ENCODE measurements around the gene ZBTB21.
A peak's percentile ranks its signal among the peaks of the same experiment; 100 is the strongest.

ZBTB21 gene

GRCh38 chr21:42009831-42010506 is at the start of gene ZBTB21:
ZBTB21 (minus strand) TSS chr21:42010360; CDS start chr21:41994095, 16,265 bp downstream.
- peak within 1 kb of the TSS; percentile 77 for H3K4me3 ChIP-seq (ENCODE audit: low read length)
- H3K27ac ChIP-seq (ENCODE audit: low read depth, low read length): peak within 1 kb of the TSS; percentile 98
- no peaks in the 10 kb centered on the region for H3K36me3 ChIP-seq (ENCODE audit: control insufficient read depth, insufficient read depth, low read length)
- no peaks in the 10 kb centered on the region for H3K27me3 ChIP-seq (ENCODE audit: control insufficient read depth, insufficient read depth, low read length)
- peak within 1 kb of the TSS; percentile 73 for H3K9ac ChIP-seq (ENCODE audit: low read length)
- no peaks in the 10 kb centered on the region for H3K4me1 ChIP-seq (ENCODE audit: control insufficient read depth, insufficient read depth, low read length)

GRCh38 chr21:42059721-42060120 is 49.6 kb upstream of the ZBTB21 start:
- Histone ChIP-seq H3K27ac (ENCODE audit: low read depth, low read length) (no peak overlapping the region), H3K4me1 (ENCODE audit: control insufficient read depth, insufficient read depth, low read length) (no peaks in the 10 kb centered on the region), H3K9ac (ENCODE audit: low read length) (no peak overlapping the region), H3K36me3 (ENCODE audit: control insufficient read depth, insufficient read depth, low read length) (no peaks in the 10 kb centered on the region), H3K4me3 (ENCODE audit: low read length) (no peak overlapping the region), H3K27me3 (ENCODE audit: control insufficient read depth, insufficient read depth, low read length) (no peaks in the 10 kb centered on the region)

- no peaks in the 10 kb centered on the region for H3K4me1 ChIP-seq (ENCODE audit: control insufficient read depth, insufficient read depth, low read length)
Observed at GRCh38 chr21:42059141-42059540, 49.0 kb upstream of the ZBTB21 start.

DNA sequence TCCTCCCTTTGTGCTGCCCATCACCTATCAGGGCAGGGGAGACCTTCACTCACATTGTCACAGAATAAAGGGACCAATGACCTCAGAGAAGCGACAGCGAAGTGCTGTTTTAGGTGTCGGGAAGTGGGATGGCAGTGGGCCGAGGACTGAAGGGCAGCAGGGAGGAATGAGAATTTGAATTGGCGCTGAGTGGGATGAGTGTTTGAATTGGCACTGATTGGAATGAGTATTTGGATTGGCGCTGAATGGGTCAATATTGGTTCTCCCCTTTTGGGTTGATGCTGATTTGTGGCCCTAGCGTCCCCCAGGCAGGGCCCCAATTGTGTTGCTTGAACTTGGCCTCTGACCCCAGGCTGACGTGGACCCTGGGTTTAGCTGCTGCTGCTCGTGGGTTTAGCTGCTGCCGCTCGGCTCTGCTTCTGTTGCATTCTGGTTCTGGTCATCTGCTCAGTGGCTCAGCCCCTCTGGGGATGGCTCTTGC is 48.5 kb upstream of the ZBTB21 start:
- Histone ChIP-seq H3K36me3 (ENCODE audit: control insufficient read depth, insufficient read depth, low read length) (no peaks in the 10 kb centered on the region), H3K27me3 (ENCODE audit: control insufficient read depth, insufficient read depth, low read length) (no peaks in the 10 kb centered on the region), H3K27ac (ENCODE audit: low read depth, low read length) (no peak overlapping the region), H3K4me1 (ENCODE audit: control insufficient read depth, insufficient read depth, low read length) (no peaks in the 10 kb centered on the region), H3K9ac (ENCODE audit: low read length) (no peak overlapping the region), H3K4me3 (ENCODE audit: low read length) (no peak overlapping the region)

More at GRCh38 chr21:42059141-42059540, 49.0 kb upstream of the ZBTB21 start:
- H3K9ac ChIP-seq (ENCODE audit: low read length): no peak overlapping the region
- no peak overlapping the region for H3K27ac ChIP-seq (ENCODE audit: low read depth, low read length)
- no peaks in the 10 kb centered on the region for H3K27me3 ChIP-seq (ENCODE audit: control insufficient read depth, insufficient read depth, low read length)
- H3K4me3 ChIP-seq (ENCODE audit: low read length): no peak overlapping the region
- no peaks in the 10 kb centered on the region for H3K36me3 ChIP-seq (ENCODE audit: control insufficient read depth, insufficient read depth, low read length)

DNA sequence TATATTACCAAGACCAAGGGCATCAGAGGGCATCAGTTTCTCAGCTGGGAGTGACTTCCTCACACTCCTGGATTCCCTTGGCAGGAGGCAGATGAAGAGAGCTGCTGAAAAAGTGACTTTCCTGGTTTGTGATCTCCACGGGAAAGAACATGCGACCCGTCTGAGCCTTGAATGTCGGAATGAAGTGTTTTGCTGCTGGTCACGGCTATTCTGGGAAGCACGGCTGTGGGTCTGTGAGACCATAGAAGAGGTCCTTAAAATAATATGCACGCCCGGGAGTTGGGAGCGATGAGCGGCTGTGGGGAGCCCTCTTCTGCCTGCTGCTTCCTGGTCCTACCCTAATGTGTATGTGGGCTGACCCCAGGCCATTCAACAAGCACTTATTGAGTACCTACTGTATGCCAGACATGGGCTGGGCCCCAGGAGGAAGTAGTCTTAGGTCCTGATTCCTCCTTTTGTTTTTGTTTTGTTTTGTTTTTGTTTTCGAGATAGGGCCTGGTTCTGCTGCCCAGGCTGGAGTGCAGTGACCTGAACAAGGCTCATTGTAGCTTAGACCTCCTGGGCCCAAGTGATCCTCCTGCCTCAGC is 47.8 kb upstream of the ZBTB21 start:
- Histone ChIP-seq H3K9ac (ENCODE audit: low read length) (no peak overlapping the region), H3K4me1 (ENCODE audit: control insufficient read depth, insufficient read depth, low read length) (no peaks in the 10 kb centered on the region), H3K27me3 (ENCODE audit: control insufficient read depth, insufficient read depth, low read length) (no peaks in the 10 kb centered on the region), H3K27ac (ENCODE audit: low read depth, low read length) (no peak overlapping the region), H3K4me3 (ENCODE audit: low read length) (no peak overlapping the region), H3K36me3 (ENCODE audit: control insufficient read depth, insufficient read depth, low read length) (no peaks in the 10 kb centered on the region)

- Histone ChIP-seq H3K27me3 (ENCODE audit: control insufficient read depth, insufficient read depth, low read length) (no peaks in the 10 kb centered on the region), H3K9ac (ENCODE audit: low read length) (no peak overlapping the region), H3K4me3 (ENCODE audit: low read length) (no peak overlapping the region), H3K4me1 (ENCODE audit: control insufficient read depth, insufficient read depth, low read length) (no peaks in the 10 kb centered on the region), H3K36me3 (ENCODE audit: control insufficient read depth, insufficient read depth, low read length) (no peaks in the 10 kb centered on the region), H3K27ac (ENCODE audit: low read depth, low read length) (no peak overlapping the region)
Observed at GRCh38 chr21:42056996-42057689, 47.0 kb upstream of the ZBTB21 start.

DNA sequence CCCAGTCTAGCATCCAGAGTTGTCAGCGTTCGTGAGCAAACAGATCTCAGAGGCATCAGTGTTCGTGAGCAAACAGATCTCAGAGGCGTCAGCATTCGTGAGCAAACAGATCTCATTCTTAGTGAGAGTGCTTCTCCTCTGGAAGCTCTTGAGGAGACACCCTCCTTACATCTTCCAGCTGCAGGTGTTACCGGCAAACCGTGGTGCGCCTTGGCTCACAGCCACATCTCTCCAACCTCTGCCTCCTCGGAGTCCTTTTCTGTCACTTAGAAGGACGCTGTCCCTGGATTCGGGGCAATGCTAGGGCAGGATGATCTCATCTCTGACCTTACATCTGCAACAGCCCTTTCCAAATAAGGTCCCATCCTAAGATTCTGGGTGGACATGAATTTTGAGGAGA is 46.3 kb upstream of the ZBTB21 start:
- no peak overlapping the region for H3K27ac ChIP-seq (ENCODE audit: low read depth, low read length)

GRCh38 chr21:42055425-42055824 is 45.3 kb upstream of the ZBTB21 start:
- no peak overlapping the region for H3K27ac ChIP-seq (ENCODE audit: low read depth, low read length)
- no peaks in the 10 kb centered on the region for H3K27me3 ChIP-seq (ENCODE audit: control insufficient read depth, insufficient read depth, low read length)

More for the DNA sequence above, 46.3 kb upstream of the ZBTB21 start:
- no peaks in the 10 kb centered on the region for H3K27me3 ChIP-seq (ENCODE audit: control insufficient read depth, insufficient read depth, low read length)
- no peak overlapping the region for H3K9ac ChIP-seq (ENCODE audit: low read length)
- peak overlapping the region; percentile 9 for H3K4me3 ChIP-seq (ENCODE audit: low read length)
- no peaks in the 10 kb centered on the region for H3K4me1 ChIP-seq (ENCODE audit: control insufficient read depth, insufficient read depth, low read length)
- no peaks in the 10 kb centered on the region for H3K36me3 ChIP-seq (ENCODE audit: control insufficient read depth, insufficient read depth, low read length)

DNA sequence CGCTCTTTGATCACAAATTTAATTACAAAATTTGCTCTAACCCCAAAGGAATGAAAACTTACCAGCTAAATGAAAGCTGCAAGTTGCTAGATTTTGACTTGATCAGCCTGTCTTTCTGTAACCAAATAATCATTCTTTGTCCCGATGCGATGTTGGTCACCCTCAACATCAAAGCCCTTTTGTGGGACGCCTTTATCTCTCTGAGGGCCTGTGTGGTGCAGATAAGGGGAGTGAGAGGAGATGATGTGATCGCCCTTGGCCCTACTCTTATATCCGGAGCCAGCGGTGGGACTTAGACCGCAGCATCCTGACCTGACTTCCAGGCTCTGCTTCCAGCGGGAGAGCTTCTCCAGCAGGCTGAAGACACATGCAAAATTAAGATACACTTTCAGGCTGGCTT is 41.6 kb upstream of the ZBTB21 start:
- Histone ChIP-seq H3K4me3 (ENCODE audit: low read length) (no peak overlapping the region), H3K4me1 (ENCODE audit: control insufficient read depth, insufficient read depth, low read length) (no peaks in the 10 kb centered on the region), H3K27me3 (ENCODE audit: control insufficient read depth, insufficient read depth, low read length) (no peaks in the 10 kb centered on the region), H3K36me3 (ENCODE audit: control insufficient read depth, insufficient read depth, low read length) (no peaks in the 10 kb centered on the region), H3K9ac (ENCODE audit: low read length) (no peak overlapping the region), H3K27ac (ENCODE audit: low read depth, low read length) (no peak overlapping the region)

More at GRCh38 chr21:42055425-42055824, 45.3 kb upstream of the ZBTB21 start:
- H3K9ac ChIP-seq (ENCODE audit: low read length): no peak overlapping the region
- H3K36me3 ChIP-seq (ENCODE audit: control insufficient read depth, insufficient read depth, low read length): no peaks in the 10 kb centered on the region
- no peak overlapping the region for H3K4me3 ChIP-seq (ENCODE audit: low read length)
- no peaks in the 10 kb centered on the region for H3K4me1 ChIP-seq (ENCODE audit: control insufficient read depth, insufficient read depth, low read length)

- Histone ChIP-seq H3K4me1 (ENCODE audit: control insufficient read depth, insufficient read depth, low read length) (no peaks in the 10 kb centered on the region), H3K9ac (ENCODE audit: low read length) (no peak overlapping the region), H3K27ac (ENCODE audit: low read depth, low read length) (no peak overlapping the region), H3K27me3 (ENCODE audit: control insufficient read depth, insufficient read depth, low read length) (no peaks in the 10 kb centered on the region), H3K4me3 (ENCODE audit: low read length) (no peak overlapping the region), H3K36me3 (ENCODE audit: control insufficient read depth, insufficient read depth, low read length) (no peaks in the 10 kb centered on the region)
Observed at GRCh38 chr21:42049578-42050430, 39.6 kb upstream of the ZBTB21 start.

GRCh38 chr21:42048870-42049577 is 38.9 kb upstream of the ZBTB21 start:
- H3K27me3 ChIP-seq (ENCODE audit: control insufficient read depth, insufficient read depth, low read length): no peaks in the 10 kb centered on the region
- no peak overlapping the region for H3K27ac ChIP-seq (ENCODE audit: low read depth, low read length)
- no peaks in the 10 kb centered on the region for H3K36me3 ChIP-seq (ENCODE audit: control insufficient read depth, insufficient read depth, low read length)
- H3K9ac ChIP-seq (ENCODE audit: low read length): no peak overlapping the region
- no peak overlapping the region for H3K4me3 ChIP-seq (ENCODE audit: low read length)
- H3K4me1 ChIP-seq (ENCODE audit: control insufficient read depth, insufficient read depth, low read length): no peaks in the 10 kb centered on the region
